Mucosa of stomach (tissue), 1 donor: Measurements from ENCODE around the gene TSPEAR.

Source experiments
- H3K27me3 ChIP-seq: one replicate; pipeline ENCODE4 v1.7.0; 2013; ENCODE audit warnings: mild to moderate bottlenecking, low read length; ENCODE audit not compliant: control insufficient read depth, insufficient read depth
- H3K36me3 ChIP-seq: one replicate; pipeline ENCODE4 v1.7.0; 2013; ENCODE audit warnings: low read length; ENCODE audit not compliant: control insufficient read depth, insufficient read depth
- H3K4me1 ChIP-seq: one replicate; pipeline ENCODE4 v1.7.0; 2013; ENCODE audit warnings: mild to moderate bottlenecking, low read length; ENCODE audit not compliant: control insufficient read depth, insufficient read depth
- H3K4me3 ChIP-seq: one replicate; pipeline ENCODE4 v1.7.0; 2013; ENCODE audit warnings: low read length
- H3K9ac ChIP-seq: one replicate; pipeline ENCODE4 v1.7.0; 2013; ENCODE audit warnings: mild to moderate bottlenecking, low read length, moderate library complexity
- H3K9me3 ChIP-seq: one replicate; pipeline ENCODE4 v1.7.0; 2013; ENCODE audit warnings: mild to moderate bottlenecking, low read length, moderate library complexity; ENCODE audit not compliant: control insufficient read depth
- donor health status: Pancreatic carcinoma.

TSPEAR gene

DNA sequence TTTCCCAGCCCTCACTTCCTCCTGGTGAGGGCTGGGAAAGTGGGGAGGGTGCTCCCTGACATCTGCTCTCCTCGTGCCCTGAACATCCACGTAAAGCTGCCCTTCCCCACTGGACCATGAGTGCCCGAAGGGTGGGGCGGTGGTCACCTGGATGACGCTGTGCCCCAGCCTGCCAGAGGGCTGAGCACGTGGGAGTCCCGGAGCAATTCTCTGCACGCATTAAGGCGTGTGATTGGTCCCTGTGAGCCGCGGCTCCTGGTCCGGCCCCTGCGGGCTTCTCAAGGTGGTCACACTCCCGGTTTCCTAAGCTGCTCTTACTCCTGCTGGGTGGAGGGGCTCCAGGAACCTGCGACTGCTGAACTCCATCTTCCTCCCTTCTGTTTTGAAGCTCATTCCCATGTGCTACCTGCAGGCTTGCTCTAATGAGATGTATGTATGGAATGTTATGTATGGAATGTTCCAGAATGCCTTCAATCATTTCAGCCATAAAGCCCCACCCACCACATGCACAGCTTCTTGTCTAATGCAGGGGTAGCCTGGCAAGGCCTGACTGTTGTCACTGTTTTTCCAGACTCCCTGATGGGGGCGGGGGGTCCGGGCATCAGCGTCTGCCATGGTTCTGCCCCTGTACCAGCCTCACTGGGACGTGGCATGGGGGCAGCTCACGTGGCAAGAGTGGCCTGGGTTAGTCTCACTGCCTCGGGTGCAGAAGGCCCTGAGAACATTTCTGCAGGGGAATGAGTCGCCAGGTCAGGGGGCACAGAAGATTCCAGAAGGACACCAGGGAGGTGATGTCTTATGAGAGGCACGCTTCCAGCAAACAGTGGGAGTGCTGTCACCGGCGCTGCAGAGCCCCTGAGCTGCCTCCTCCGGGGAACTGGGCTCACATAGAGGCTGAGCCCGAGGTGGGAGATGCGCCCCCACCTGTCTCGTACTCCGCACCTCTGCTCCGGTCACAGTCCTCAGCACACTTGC, 190.8 kb downstream of the TSPEAR start:
- H3K27me3 ChIP-seq: no peaks in the 10 kb centered on the region

DNA sequence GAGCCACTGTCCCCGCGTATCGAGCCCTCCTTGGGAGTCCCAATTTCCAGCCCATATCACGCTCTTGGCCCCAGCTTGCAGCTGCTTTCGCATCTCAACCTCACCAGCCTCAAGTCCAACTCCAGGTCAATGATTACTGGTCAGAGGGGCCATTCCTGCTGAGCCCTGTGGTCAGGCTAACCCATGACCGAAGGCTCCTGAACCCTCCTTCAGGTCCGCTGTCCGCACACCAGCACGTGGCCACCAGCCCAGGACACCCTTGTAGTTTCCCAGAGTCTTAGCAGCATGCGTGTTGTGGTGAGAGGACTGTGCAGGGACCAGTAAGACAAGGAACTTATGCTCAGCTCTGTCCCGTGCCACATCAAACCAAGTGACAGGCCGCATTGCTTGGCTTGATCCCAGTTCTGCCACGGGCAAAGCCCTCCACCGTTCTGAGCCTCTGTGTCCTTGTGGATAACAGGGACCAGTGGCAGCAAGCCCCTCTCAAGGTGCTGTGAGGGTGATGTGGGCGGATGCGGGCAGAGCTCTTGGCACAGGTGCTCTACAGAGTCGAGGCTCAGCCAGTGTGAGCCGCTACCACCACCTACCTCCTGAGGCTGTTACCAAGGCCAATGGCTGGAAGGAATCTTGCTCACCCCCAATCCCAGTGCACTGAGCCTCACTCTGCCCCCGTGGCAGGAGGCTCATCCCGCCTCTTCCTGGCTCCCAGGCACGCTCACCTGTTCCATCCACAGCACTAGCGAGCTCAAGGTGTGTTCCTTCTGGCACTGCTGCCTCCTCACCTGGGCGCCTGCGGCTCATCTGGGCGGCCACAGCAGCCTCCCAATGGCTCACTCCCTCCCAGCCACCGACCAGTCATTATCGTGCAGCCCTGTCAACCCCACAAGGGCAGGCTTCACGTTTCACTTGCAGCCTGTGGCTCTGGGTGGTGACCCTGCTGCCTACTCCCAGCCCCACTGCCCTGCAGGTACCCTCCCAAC, 191.7 kb downstream of the TSPEAR start:
- H3K27me3 ChIP-seq: no peaks in the 10 kb centered on the region
- H3K4me3 ChIP-seq: no peak overlapping the region

More for the DNA sequence above, 190.8 kb downstream of the TSPEAR start:
- H3K9ac ChIP-seq: no peak overlapping the region
- H3K9me3 ChIP-seq: no peaks in the 10 kb centered on the region
- no peaks in the 10 kb centered on the region for H3K36me3 ChIP-seq
- H3K4me1 ChIP-seq: no peaks in the 10 kb centered on the region
- H3K4me3 ChIP-seq: no peak overlapping the region

DNA sequence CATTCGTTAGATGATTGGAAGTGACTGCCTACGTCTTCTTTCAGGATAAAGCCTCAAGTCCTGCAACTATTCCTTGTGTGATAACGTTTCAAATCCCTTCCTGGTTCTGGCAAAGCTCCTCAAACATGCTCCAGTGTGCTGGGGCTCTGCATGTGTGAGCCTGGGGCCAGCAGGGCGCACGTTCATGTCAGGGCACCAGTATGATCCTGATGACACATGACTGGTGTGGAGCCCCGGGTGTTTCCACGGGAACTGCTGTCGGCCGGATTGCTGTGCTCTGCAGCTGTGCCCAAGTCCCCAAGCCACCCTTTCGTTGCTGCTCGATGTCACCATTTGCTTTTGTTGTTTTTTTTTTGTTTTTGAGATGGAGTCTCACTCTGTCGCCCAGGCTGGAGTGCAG, 192.7 kb downstream of the TSPEAR start:
- no peaks in the 10 kb centered on the region for H3K4me1 ChIP-seq
- no peaks in the 10 kb centered on the region for H3K36me3 ChIP-seq
- H3K9me3 ChIP-seq: no peaks in the 10 kb centered on the region
- H3K27me3 ChIP-seq: no peaks in the 10 kb centered on the region
- H3K4me3 ChIP-seq: no peak overlapping the region
- no peak overlapping the region for H3K9ac ChIP-seq

More for the DNA sequence above, 191.7 kb downstream of the TSPEAR start:
- Histone ChIP-seq H3K36me3 (no peaks in the 10 kb centered on the region), H3K4me1 (no peaks in the 10 kb centered on the region), H3K9me3 (no peaks in the 10 kb centered on the region), H3K9ac (no peak overlapping the region)

DNA sequence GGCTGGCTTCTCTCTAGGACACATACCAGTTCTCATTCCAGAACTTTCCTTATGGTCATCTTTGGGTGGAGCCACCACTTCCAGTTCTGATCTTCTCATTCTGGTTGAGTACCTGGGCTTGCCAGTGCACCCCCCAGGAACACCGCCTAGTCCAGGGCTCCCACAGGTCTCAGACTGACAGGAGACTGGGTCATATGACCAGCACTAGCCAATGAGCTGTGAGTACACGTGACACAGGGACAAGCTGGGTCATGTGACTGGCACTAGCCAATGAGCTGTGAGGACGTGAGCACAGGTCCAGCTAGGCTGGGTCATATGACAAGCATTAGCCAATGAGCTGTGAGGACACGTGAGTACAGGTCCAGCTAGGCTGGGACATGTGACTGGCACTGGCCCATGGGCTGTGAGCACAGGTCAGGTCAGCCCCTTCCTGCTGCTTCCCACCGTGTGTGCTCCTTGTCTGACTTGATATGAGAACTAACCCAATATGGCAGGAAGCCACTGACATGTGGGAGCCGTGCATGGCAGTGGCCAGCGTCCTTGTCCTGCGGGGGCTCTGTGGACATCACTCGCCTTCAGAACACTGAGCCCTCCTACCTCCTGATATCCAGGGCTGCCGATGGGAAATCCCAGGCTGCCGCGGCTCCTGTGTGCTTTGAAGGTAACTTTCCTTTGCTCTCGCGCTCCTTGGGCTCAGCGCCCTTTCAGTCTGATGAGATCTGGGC, 194.0 kb downstream of the TSPEAR start:
- Histone ChIP-seq H3K4me3 (no peak overlapping the region), H3K36me3 (no peaks in the 10 kb centered on the region), H3K9ac (no peak overlapping the region), H3K4me1 (no peaks in the 10 kb centered on the region), H3K9me3 (no peaks in the 10 kb centered on the region), H3K27me3 (no peaks in the 10 kb centered on the region)

DNA sequence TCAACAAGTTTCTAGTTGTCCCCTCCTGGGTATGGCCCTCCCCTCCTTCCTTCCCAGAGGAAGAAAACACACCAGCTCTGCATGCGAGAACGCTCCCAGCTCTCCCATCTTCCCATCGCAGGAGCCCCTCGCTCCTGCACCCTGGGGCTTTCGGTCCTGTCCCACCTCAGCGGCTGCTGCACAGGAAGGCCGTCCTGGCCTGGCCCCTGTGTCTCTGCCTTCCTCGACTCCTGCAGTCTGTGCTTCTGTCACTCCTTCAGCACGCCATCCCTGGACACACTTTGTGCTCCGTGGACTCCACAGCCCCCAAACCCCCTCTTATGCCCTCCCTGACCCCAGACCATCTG, 194.6 kb downstream of the TSPEAR start:
- H3K4me3 ChIP-seq: no peak overlapping the region
- no peaks in the 10 kb centered on the region for H3K4me1 ChIP-seq
- H3K36me3 ChIP-seq: no peaks in the 10 kb centered on the region
- H3K27me3 ChIP-seq: no peaks in the 10 kb centered on the region
- H3K9ac ChIP-seq: no peak overlapping the region
- no peaks in the 10 kb centered on the region for H3K9me3 ChIP-seq

DNA sequence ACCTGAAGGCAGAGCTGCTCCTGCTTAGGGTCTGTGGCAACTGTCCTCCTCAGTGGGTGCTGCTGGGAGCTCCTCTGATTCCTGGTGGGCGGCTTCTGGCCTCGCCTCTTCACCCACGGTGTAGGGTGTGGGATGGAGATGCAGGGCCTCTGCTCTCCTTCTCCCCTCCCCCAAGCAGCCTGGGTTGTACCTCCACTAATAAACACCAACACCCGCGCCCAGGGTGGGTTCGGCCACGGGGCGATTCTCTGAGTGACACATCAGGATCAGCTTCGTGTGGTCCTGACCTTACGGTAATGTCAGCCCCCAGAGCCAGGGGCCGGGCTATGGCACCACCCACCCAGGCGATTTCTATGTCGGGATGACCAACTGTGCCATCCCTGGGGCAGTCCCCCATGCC, 195.0 kb downstream of the TSPEAR start:
- Histone ChIP-seq H3K4me3 (no peak overlapping the region), H3K36me3 (no peaks in the 10 kb centered on the region), H3K4me1 (no peaks in the 10 kb centered on the region), H3K27me3 (no peaks in the 10 kb centered on the region), H3K9me3 (no peaks in the 10 kb centered on the region), H3K9ac (no peak overlapping the region)

DNA sequence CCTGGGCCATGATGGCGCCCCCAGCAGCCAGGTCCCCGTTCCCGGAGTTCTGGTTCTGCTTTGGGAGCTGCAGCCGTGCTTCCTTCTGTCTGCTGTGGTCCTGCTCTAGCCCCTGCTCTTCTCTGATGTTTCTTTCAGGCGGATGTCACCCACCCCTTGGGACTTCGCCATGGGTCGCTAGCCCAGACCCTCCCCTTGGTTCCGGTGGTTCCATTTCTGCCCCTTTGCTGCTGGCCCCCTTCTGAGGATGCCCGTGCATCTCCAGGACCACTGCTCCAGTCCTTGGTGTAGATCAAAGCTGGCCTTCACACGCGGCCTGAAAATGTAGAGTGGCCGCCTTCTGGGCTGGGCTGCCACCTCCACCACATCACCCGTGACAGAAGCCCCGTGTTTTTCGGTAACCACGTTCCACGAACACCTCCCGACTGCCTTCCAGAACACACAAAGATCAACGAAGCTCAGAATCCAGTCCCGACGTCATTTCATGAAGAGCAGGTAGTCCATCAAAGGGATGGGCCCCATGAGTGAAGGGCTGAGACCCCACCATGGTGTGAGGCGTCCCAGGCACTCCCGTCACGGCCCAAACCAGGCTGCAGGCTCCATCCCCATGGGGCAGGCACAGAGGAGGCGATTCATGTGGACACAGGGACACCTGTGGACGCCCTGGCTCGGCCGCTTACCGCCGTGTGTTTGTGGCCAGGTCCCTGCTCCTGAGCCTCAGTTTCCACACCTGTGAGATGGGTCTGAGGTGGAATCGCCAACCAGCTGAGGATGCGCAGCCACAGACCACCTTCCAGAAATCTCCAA, 195.8 kb downstream of the TSPEAR start:
- H3K9ac ChIP-seq: no peak overlapping the region
- H3K27me3 ChIP-seq: no peaks in the 10 kb centered on the region
- H3K36me3 ChIP-seq: no peaks in the 10 kb centered on the region
- H3K4me3 ChIP-seq: no peak overlapping the region
- H3K4me1 ChIP-seq: peaks cover 4% of the 10 kb centered on the region
- no peaks in the 10 kb centered on the region for H3K9me3 ChIP-seq

DNA sequence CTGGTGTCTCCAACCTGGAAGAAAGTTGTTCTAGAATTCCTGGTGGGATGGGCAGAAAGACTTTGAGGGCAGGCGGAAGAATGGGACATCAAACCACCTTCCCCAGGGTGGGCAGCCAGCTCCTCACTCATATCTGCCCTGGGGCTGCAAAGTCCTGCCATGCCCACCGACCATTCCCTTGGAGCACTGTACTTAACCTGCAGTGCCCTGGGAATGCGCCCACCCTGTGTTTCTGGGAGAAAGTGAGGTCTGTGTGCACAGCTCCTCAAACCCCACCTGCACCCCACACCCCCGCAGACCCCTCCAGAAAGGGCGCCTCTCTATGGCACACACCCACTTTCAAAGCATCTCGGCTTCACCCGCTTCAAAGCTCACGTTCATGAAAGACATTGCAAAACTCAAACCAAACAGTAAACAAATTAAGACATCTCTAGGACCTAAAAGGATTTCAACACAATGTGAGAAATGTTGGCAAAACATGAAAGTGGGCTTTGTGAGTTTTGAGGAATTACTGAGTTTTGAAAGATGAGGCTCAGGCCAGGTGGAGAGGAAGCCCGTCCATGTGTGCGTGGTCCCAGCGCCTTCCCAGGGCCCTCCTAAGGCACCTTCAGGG, 196.5 kb downstream of the TSPEAR start:
- Histone ChIP-seq H3K27me3 (peaks cover 5% of the 10 kb centered on the region), H3K4me3 (no peak overlapping the region), H3K9me3 (no peaks in the 10 kb centered on the region), H3K4me1 (peaks cover 10% of the 10 kb centered on the region), H3K36me3 (no peaks in the 10 kb centered on the region), H3K9ac (no peak overlapping the region)

DNA sequence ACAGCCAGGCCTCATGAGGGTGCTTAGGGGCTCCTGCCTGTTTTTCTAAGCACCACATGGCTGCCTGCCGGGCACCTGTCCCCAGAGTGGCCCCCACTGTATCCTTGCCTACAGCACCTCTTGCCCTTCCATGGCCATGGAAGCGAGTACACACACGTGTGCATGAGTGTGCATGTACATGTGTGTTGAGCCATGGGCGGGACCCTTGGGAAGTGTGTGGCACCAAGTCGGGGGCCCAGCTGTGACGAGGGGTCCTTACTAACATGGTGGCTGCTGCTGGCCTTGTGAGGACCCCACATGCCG, 197.2 kb downstream of the TSPEAR start:
- no peak overlapping the region for H3K4me3 ChIP-seq
- no peaks in the 10 kb centered on the region for H3K36me3 ChIP-seq

DNA sequence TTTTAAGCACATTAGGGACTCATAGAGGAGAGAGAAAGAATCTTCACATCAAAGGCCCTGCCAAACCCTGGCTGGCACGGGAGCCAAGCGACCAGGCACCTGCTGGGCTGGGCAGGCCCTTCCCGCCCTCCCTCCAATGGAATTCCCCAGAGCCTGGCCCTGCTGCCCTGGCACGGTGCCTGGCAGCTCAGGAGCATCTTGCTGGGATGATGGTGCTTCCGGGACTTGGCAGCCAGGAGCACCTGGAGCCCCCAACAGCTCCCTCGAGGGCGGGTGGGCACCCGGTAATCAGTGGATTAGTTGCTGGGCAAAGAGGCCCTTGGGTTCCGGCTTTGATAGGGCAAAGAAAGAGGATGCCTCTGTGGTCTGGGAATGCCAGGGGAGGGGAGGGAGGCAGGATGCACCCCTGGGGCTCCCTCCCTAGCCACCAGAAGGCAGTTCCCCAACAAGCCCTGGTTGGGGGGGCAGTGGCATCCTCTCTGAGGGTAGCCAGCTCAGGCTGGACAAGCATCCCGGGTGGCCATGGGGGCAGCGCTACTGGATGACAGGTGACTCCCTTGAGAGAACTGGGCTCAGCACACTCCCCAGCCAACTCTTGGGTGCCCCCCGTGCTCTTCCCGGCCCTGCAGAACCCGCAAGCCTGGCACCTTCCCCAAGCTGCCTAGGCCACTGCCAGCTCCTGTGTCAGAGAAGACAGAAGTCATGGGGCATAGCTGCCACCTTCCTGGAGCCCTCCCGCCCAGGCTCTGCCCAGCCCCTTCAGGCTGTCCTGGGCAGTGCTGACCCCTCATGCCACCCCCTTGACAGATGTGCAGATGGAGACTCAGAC, 197.8 kb downstream of the TSPEAR start:
- Histone ChIP-seq H3K27me3 (peaks cover 10% of the 10 kb centered on the region), H3K36me3 (no peaks in the 10 kb centered on the region)

More for the DNA sequence above, 197.2 kb downstream of the TSPEAR start:
- H3K4me1 ChIP-seq: peaks cover 10% of the 10 kb centered on the region
- no peak overlapping the region for H3K9ac ChIP-seq
- no peaks in the 10 kb centered on the region for H3K9me3 ChIP-seq
- H3K27me3 ChIP-seq: peaks cover 7% of the 10 kb centered on the region

More for the DNA sequence above, 197.8 kb downstream of the TSPEAR start:
- no peaks in the 10 kb centered on the region for H3K9me3 ChIP-seq
- no peak overlapping the region for H3K9ac ChIP-seq
- H3K4me3 ChIP-seq: no peak overlapping the region
- H3K4me1 ChIP-seq: peaks cover 10% of the 10 kb centered on the region
